Neural cell (in vitro differentiated cells): ENCODE data around the gene KANSL1L. TPM values are rescaled to one million over a fixed set of nuclear protein-coding genes. Genes with fewer than 3 reads are reported as not detected.

Experiments used
- H2AFZ ChIP-seq: fragments of 200-600, 300-800 bp; sonication (generic), shearing (Covaris generic); 2 replicates; pipeline ENCODE4 v1.6.0; 2014; ENCODE audit warnings: low read depth, mild to moderate bottlenecking, antibody characterized with exemption, low read length, moderate library complexity
- H3F3A ChIP-seq: fragments of 200-600 bp; shearing (Covaris generic); 2 replicates; pipeline ENCODE4 v1.6.1; 2016; ENCODE audit warnings: mild to moderate bottlenecking, moderate library complexity, mixed read lengths, antibody characterized with exemption, low read length; ENCODE audit not compliant: insufficient read depth, poor library complexity, severe bottlenecking
- H3K27ac ChIP-seq: fragments of 200-600, 300-800 bp; sonication (generic), shearing (Covaris generic); 2 replicates; pipeline ENCODE4 v1.5.1; 2014; ENCODE audit warnings: mild to moderate bottlenecking, low read length, moderate library complexity
- H3K27me3 ChIP-seq: fragments of 300-800, 200-600 bp; sonication (generic), shearing (Covaris generic); 2 replicates; pipeline ENCODE4 v1.6.0; 2014; ENCODE audit warnings: mild to moderate bottlenecking, low read depth, low read length, moderate library complexity; ENCODE audit not compliant: insufficient read depth
- H3K36me3 ChIP-seq: fragments of 300-800, 200-600 bp; sonication (generic), shearing (Covaris generic); 2 replicates; pipeline ENCODE4 v1.5.1; 2014; ENCODE audit warnings: mild to moderate bottlenecking, antibody characterized with exemption, low read length, moderate library complexity; ENCODE audit not compliant: insufficient read depth
- H3K4me2 ChIP-seq: fragments of 300-800, 200-600 bp; sonication (generic), shearing (Covaris generic); 2 replicates; pipeline ENCODE4 v1.6.0; 2014; ENCODE audit warnings: mild to moderate bottlenecking, low read length
- H3K4me3 ChIP-seq: fragments of 300-800, 200-600 bp; sonication (generic), shearing (Covaris generic); 2 replicates; pipeline ENCODE4 v1.5.1; 2014; ENCODE audit warnings: mild to moderate bottlenecking, low read length, moderate library complexity
- H3K79me2 ChIP-seq: fragments of 200-600 bp; shearing (Covaris generic); replicated peaks from 2 replicates; pipeline ENCODE4 v1.6.0; 2014; ENCODE audit warnings: mild to moderate bottlenecking, low read length, moderate library complexity; ENCODE audit not compliant: insufficient read depth
- H3K9ac ChIP-seq: fragments of 300-800, 200-600 bp; sonication (generic), shearing (Covaris generic); 2 replicates; pipeline ENCODE4 v1.6.1; 2016; ENCODE audit warnings: mild to moderate bottlenecking, low read length, mixed read lengths
- H3K9me2 ChIP-seq: fragments of 200-600 bp; shearing (Covaris generic); 2 replicates; pipeline ENCODE4 v1.6.1; 2016; ENCODE audit warnings: mild to moderate bottlenecking, low read length, mixed read lengths; ENCODE audit not compliant: insufficient read depth
- H3K9me3 ChIP-seq: fragments of 200-600, 300-800 bp; sonication (generic), shearing (Covaris generic); 2 replicates; pipeline ENCODE4 v1.6.1; 2016; ENCODE audit warnings: mild to moderate bottlenecking, mixed run types, low read length, moderate library complexity, mixed read lengths
- H4K20me1 ChIP-seq: fragments of 200-600 bp; shearing (Covaris generic); 2 replicates; pipeline ENCODE4 v1.6.1; 2016; ENCODE audit warnings: mild to moderate bottlenecking, mixed run types; ENCODE audit not compliant: insufficient read depth
- EP300 ChIP-seq: fragments of 450-650 bp; conservative IDR thresholded peaks from 2 replicates; pipeline ENCODE4 v1.6.1; 2014; ENCODE audit warnings: antibody characterized with exemption, mild to moderate bottlenecking, moderate library complexity; ENCODE audit not compliant: poor library complexity, severe bottlenecking
- EZH2 ChIP-seq: fragments of 200-600, 300-800 bp; shearing (Covaris generic), sonication (generic); IDR thresholded peaks from 2 replicates; pipeline ENCODE4 v1.6.1; 2014; ENCODE audit warnings: antibody characterized with exemption, low read length, borderline replicate concordance, mild to moderate bottlenecking; ENCODE audit not compliant: insufficient read depth, poor library complexity, severe bottlenecking
- MXI1 ChIP-seq: fragments of 450-650 bp; conservative IDR thresholded peaks from 2 replicates; pipeline ENCODE4 v1.6.1; 2014; ENCODE audit warnings: antibody characterized with exemption, mild to moderate bottlenecking; ENCODE audit not compliant: poor library complexity, severe bottlenecking
- POLR2AphosphoS5 ChIP-seq: IDR thresholded peaks from 2 replicates; pipeline ENCODE4 v1.6.1; 2012
- RAD21 ChIP-seq: fragments of 450-650 bp; conservative IDR thresholded peaks from 2 replicates; pipeline ENCODE4 v1.6.1; 2014; ENCODE audit warnings: antibody characterized with exemption, mild to moderate bottlenecking, moderate library complexity
- SMC3 ChIP-seq: fragments of 450-650 bp; conservative IDR thresholded peaks from 2 replicates; pipeline ENCODE4 v1.6.1; 2014; ENCODE audit warnings: antibody characterized with exemption, mild to moderate bottlenecking, moderate library complexity; ENCODE audit not compliant: poor library complexity
- TAF1 ChIP-seq: IDR thresholded peaks from 2 replicates; pipeline ENCODE4 v1.6.1; 2012; ENCODE audit warnings: low read depth
- polyA plus RNA-seq: library from polyadenylated mRNA; depleted of rRNA; stranded (reverse); fragments of >200 nt; gene quantifications from 2 replicates; pipeline ENCODE4 v1.2.3, GENCODE V29; 2014
- TF ChIP-seq, protein P1 (sequence below): fragments of 450-650 bp; IDR thresholded peaks from 2 replicates; pipeline ENCODE4 v1.5.1; 2014; ENCODE audit warnings: antibody characterized with exemption, mild to moderate bottlenecking, moderate library complexity; ENCODE audit not compliant: poor library complexity, severe bottlenecking
- TF ChIP-seq, protein P2 (sequence below): IDR thresholded peaks from 2 replicates; pipeline ENCODE4 v1.6.1; 2012; ENCODE audit warnings: borderline replicate concordance

The KANSL1L gene
- polyA plus RNA-seq, 1 donor from 2014 or later = 27.6 TPM

DNA sequence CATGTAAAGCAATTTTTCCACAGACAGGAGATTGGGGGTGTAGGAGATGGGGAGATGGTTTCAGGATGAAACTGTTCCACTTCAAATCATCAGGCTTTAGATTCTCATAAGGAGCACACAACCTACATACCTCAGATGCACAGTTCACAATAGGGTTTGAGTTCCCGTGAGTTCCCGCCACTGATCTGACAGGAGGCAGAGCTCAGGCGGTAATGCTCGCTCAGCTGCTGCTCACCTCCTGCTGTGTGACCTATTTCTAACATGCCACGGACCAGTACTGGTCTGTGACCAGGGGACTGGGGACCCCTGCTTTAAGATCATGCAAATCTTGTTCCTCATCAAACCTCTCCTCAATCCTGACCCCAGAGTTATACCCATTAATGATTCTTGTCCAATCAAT lies 98.7 kb downstream of the KANSL1L start:
- H2AFZ ChIP-seq = no peak overlapping the region

DNA sequence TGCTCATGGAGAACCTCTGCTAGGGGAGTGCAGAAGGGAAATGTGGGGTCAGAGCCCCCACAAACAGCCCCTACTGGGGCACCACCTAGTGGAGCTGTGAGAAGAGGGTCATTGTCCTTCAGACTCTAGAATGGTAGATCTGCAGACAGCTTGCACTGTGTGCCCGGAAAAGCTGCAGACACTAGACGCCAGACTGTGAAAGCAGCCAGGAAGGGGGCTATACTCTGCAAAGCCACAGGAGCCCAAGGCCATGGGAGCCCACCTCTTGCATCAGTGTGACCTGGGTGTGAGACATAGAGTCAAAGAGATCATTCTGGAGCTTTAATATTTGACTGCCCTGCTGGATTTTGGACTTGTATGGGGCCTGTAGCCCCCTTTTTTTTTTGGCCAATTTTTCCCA lies 107.9 kb downstream of the KANSL1L start:
- H3K4me2 ChIP-seq = no peak overlapping the region
- no peaks in the 10 kb centered on the region for H3K36me3 ChIP-seq
- H4K20me1 ChIP-seq = no peaks in the 10 kb centered on the region
- H3K9ac ChIP-seq = no peak overlapping the region
- TF ChIP-seq, protein P1, sequence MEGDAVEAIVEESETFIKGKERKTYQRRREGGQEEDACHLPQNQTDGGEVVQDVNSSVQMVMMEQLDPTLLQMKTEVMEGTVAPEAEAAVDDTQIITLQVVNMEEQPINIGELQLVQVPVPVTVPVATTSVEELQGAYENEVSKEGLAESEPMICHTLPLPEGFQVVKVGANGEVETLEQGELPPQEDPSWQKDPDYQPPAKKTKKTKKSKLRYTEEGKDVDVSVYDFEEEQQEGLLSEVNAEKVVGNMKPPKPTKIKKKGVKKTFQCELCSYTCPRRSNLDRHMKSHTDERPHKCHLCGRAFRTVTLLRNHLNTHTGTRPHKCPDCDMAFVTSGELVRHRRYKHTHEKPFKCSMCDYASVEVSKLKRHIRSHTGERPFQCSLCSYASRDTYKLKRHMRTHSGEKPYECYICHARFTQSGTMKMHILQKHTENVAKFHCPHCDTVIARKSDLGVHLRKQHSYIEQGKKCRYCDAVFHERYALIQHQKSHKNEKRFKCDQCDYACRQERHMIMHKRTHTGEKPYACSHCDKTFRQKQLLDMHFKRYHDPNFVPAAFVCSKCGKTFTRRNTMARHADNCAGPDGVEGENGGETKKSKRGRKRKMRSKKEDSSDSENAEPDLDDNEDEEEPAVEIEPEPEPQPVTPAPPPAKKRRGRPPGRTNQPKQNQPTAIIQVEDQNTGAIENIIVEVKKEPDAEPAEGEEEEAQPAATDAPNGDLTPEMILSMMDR = no peak
- TF ChIP-seq POLR2AphosphoS5 (no peak), MXI1 (no peak), EP300 (no peak), SMC3 (no peak), EZH2 (no peak), TAF1 (no peak), RAD21 (no peak)
- TF ChIP-seq, protein P2, sequence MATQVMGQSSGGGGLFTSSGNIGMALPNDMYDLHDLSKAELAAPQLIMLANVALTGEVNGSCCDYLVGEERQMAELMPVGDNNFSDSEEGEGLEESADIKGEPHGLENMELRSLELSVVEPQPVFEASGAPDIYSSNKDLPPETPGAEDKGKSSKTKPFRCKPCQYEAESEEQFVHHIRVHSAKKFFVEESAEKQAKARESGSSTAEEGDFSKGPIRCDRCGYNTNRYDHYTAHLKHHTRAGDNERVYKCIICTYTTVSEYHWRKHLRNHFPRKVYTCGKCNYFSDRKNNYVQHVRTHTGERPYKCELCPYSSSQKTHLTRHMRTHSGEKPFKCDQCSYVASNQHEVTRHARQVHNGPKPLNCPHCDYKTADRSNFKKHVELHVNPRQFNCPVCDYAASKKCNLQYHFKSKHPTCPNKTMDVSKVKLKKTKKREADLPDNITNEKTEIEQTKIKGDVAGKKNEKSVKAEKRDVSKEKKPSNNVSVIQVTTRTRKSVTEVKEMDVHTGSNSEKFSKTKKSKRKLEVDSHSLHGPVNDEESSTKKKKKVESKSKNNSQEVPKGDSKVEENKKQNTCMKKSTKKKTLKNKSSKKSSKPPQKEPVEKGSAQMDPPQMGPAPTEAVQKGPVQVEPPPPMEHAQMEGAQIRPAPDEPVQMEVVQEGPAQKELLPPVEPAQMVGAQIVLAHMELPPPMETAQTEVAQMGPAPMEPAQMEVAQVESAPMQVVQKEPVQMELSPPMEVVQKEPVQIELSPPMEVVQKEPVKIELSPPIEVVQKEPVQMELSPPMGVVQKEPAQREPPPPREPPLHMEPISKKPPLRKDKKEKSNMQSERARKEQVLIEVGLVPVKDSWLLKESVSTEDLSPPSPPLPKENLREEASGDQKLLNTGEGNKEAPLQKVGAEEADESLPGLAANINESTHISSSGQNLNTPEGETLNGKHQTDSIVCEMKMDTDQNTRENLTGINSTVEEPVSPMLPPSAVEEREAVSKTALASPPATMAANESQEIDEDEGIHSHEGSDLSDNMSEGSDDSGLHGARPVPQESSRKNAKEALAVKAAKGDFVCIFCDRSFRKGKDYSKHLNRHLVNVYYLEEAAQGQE = no peak
- no peaks in the 10 kb centered on the region for H3F3A ChIP-seq
- no peak overlapping the region for H3K27ac ChIP-seq
- H3K79me2 ChIP-seq = no peaks in the 10 kb centered on the region
- H3K27me3 ChIP-seq = no peaks in the 10 kb centered on the region
- H3K9me3 ChIP-seq = no peaks in the 10 kb centered on the region
- H3K4me3 ChIP-seq = no peak overlapping the region
- H2AFZ ChIP-seq = no peak overlapping the region
- H3K9me2 ChIP-seq = no peaks in the 10 kb centered on the region

More for the DNA sequence above, 98.7 kb downstream of the KANSL1L start:
- Histone ChIP-seq H3K79me2 (no peaks in the 10 kb centered on the region), H3K4me3 (no peak overlapping the region), H3K36me3 (peaks cover 4% of the 10 kb centered on the region), H3K9me2 (no peaks in the 10 kb centered on the region), H3K9ac (no peak overlapping the region), H3K27ac (no peak overlapping the region), H3K4me2 (no peak overlapping the region), H3F3A (no peaks in the 10 kb centered on the region), H4K20me1 (no peaks in the 10 kb centered on the region), H3K9me3 (no peaks in the 10 kb centered on the region), H3K27me3 (no peaks in the 10 kb centered on the region)
- TF ChIP-seq TAF1 (no peak), SMC3 (no peak), EP300 (no peak)
- TF ChIP-seq, protein P1 = no peak
